GF-D8 (cell line): Measurements from ENCODE around the gene P4HA1.
"Not testable (repeated sequence)": the region's sequence is repeated elsewhere in the genome, so short reads cannot be mapped to it uniquely, and the experiment has no call there.

Experiments
- DNase-seq: peaks from one replicate; lab custom pipeline; 2025; lab: John Stamatoyannopoulos, UW

P4HA1 gene

DNA sequence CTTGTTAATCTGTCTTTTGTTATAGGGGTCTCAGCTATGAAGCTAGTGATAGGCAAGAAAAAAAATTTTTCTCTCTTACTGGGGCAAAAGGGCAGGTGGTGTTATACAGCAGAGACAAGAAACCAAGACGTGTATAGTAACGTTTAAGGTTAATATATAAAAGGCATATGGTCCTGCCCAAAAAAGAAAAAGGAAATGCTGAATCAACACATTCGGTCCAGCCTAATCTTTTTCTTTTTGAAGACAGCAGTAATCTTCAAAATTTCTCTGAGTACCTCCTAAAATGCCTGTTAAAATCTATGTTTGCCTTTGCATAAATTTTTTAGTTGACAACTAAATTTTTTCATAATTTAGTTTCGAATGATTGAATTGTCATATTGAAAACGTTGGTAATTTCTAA lies 54.5 kb downstream of the P4HA1 start:
- no peak for DNase-seq

DNA sequence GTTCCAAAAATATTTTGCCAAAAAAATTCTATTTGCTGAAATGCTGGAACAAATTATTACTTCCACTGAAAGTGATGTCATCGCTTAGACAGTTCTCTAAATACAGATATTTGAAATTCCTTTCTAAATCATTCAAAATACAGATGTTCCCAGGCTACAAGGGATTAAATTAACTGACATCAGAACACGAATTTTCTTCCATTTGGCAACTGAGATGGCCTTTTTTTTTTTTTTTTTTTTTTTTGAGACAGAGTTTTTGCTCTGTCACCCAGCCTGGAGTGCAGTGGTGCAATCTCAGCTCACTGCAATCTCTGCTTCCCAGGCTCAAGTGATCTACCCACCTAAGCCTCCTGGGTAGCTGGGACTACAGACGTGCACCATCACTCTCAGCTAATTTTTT lies 57.0 kb downstream of the P4HA1 start:
- no peak for DNase-seq

DNA sequence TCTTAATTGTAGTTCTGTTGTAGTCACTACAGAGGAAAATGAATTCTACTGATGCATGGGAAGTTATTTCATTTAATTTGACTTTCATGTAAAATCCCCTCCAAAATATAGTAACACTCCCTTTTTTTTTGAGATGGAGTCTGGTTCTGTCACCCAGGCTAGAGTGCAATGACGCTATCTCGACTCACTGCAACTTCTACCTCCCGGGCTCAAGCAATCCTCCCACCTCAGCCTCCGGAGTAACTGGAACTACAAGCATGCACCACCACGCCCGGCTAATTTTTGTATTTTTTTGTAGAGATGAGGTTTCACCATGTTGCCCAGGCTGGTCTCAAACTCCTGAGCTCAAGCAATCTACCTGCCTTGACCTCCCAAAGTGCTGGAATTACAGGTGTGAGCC lies 60.4 kb downstream of the P4HA1 start:
- not testable (repeated sequence) for DNase-seq

DNA sequence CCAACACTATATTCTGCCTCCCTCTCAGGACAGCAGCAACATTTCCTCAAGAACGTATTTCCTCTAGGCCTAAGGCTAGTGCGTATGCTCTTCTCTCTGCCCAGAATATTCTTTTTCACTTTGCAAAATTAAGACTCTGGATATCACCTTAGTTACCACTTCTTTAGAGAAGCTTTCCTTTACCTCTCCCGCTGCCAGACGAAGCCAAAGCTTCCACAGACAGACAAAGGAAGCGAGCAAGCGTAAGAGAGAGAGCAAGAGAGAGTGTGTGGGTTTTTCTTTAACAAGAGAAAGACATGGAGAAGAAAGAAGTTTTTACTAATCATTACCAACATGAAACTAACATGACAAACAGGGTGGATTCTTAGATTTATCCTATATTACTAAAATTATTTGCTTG lies 64.1 kb downstream of the P4HA1 start:
- no peak for DNase-seq

DNA sequence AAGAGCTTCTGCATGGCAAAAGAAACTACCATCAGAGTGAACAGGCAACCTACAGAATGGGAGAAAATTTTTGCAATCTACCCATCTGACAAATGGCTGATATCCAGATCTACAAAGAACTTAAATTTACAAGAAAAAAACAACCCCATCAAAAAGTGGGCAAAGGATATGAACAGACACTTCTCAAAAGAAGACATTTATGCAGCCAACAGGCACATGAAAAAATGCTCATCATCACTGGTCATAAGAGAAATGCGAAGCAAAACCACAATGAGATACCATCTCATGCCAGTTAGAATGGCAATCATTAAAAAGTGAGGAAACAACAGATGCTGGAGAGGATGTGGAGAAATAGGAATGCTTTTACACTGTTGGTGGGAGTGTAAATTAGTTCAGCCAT lies 70.0 kb downstream of the P4HA1 start:
- DNase-seq, result not testable (repeated sequence)

DNA sequence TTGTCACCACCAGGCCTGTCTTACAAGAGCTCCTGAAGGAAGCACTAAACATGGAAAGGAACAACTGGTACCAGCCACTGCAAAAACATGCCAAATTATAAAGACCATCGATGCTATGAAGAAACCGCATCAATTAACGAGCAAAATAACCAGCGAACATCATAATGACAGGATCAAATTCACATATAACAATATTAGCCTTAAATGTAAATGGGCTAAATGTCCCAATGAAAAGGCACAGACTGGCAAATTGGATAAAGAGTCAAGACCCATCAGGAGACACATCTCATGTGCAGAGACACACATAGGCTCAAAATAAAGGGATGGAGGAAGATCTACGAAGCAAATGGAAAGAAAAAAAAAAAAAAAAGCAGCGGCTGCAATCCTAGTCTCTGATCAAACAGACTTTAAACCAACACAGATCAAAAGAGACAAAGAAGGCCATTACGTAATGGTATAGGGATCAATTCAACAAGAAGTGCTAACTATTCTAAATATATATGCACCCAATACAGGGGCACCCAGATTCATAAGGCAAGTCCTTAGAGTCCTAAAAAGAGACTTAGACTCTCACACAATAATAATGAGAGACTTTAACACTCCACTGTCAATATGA lies 73.1 kb downstream of the P4HA1 start:
- DNase-seq, result not testable (repeated sequence)

DNA sequence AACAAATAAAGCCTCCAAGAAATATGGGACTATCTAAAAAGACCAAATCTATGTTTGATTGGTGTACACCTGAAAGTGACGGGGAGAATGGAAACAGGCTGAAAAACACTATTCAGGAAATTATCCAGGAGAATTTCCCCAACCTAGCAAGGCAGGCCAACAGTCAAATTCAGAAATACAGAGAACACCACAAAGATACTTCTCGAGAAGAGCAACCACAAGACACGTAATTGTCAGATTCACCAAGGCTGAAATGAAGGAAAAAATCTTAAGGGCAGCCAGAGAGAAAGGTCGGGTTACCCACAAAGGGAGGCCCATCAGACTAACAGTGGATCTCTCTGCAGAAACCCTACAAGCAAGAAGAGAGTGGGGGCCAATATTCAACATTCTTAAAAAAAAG lies 73.7 kb downstream of the P4HA1 start:
- DNase-seq, result not testable (repeated sequence)

DNA sequence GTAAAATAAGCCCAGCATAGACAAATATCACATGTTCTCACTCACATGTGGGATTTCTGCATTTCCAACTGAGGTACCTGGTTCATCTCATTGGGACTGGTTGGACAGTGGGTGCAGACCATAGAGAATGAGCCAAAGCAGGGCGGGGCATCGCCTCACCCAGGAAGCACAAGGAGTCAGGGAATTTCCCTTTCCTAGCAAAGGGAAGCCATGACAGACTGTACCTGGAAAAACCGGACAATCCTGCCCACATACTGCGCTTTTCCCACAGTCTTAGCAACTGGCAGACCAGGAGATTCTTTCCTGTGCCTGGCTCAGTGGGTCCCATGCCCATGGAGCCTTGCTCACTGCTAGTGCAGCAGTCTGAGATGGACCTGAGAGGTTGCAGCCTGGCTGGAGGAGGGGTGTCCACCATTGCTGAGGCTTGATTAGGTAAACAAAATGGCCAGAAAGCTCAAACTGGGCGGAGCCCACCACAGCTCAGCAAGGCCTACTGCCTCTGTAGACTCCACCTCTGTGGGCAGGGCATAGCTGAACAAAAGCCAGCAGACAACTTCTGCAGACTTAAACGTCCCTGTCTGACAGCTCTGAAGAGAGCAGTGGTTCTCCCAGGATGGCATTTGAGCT lies 75.0 kb downstream of the P4HA1 start:
- not testable (repeated sequence) for DNase-seq

DNA sequence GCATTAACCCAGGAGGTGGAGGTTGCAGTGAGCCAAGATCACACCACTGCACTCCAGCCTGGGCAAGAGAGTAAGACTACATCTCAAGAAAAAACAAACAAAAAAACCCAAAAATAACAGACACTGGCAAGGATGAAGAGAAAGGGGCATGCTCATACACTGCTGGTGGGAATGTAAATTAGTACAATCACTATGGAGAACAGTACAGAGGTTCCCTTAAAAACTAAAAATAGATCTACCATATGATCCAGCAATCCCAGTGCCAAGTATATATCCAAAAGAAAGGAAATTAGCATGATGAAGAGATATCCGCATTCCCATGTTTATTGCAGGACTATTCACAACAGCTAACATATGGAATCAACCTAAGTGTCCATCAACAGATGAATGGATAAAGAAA lies 75.6 kb downstream of the P4HA1 start:
- DNase-seq, result no peak

DNA sequence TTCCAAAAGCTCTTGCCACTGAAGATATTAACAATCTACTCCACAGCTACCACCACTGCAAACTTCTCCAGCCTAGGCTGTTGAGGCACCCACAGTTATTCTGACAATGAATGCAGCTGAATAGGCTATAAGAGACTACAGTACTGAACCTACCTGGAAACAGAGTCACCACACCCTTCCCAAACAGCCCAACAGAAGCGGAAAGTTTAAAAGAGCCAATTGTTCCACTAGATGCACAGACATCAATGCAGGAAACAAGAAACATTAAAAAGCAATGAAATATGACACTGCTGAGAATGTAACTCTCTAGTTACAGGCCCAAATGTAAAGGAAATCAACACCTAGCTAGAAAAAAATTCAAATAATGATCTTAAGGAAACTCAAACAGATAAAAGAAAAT lies 77.6 kb downstream of the P4HA1 start:
- no peak for DNase-seq

DNA sequence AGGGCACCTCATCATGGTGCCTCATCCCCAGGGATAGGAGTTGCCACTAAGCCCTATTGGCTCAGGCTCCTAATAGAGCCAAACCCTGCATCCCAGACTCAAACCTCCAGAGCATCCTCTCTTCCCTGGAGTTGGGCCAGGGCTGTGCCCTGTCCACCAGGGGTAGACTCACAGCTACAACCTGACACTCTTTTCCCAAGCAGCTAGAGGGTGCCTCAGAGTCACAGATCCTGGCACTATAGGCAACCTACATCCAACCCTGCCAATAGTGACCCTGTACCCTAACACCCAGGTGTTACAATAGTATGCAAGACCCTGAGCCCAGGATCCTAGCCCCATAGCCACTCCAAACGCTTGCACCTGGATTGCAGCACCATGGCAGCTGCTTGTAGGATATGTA lies 78.0 kb downstream of the P4HA1 start:
- DNase-seq, result no peak

DNA sequence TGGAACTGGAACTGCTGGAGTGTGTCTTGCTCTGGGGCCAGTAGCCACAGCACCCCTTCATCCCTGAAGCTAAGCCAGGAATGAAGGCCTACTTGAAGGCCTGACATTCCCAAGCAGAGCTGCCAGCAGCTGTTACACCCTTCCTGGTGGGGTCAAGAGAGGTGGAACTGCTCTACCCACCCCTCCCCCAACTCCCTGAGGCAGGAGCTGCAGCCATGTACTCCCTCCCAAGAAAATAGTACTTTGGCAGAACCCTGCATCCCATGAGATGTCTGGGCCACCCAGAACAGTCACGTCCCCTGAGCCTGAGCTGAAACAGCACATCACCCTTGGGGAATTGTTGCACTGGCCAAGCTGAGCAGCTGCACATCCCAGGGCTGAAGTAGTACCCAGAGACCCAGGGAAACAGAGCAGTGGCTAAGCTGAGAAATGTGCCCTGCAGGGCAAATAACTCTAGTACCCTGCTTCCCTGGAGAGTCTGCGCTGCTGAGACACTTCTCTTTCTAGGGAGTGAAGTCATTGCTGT lies 78.6 kb downstream of the P4HA1 start:
- no peak for DNase-seq

DNA sequence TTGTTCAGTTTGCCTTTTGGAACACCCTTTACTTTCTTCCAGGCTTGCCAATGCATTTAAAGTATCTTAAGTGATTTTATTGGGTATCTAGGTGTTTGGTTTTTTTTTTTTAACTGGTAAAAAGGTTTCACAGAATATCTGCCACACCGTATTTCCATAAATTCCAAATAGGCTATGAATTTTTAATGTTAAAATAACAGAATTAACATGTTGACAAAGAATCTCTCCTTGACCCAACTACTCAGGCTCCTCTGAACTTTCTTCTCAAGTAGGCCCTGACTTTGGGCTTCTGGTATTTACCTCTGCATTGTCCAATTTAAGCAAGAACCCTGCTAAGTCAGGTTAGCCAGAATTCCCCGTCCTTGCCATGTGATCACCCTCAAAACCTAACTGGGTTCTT lies 80.9 kb downstream of the P4HA1 start:
- DNase-seq, result no peak

DNA sequence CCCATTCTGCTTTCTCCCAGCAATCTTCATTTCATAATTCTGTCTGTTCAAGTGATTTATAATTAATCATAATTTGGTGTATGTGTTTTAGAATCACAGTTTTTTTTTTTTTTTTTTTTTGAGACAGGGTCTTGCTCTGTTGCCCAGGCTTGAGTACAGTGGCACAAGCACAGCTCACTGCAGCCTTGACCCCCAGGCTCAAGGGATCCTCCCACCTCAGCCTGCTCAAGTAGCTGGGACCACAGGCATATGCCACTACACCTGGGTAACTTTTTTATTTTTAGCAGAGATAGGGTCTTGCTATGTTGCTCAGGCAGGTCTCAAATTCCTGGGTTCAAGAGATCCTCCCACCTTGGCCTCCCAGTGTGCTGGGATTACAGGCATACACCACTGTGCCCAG lies 92.8 kb downstream of the P4HA1 start:
- no peak for DNase-seq

DNA sequence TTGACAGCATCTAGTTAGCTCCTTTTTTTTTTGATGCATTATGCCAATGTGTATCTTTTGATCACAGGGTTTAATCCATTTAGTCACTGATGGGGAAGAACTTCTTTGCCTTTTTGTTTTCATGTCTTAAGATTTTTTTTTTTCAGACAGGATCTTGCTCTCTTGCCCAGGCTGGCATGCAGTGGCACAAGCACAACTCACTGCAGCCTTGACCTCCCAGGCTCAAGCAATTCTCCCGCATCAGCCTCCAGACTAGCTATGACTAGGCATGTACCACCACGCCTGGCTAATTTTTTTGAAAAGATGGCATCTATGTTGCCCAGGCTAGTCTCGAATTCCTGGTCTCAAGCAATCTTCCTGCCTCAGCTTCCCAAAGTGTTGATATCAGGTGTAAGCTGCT lies 95.7 kb downstream of the P4HA1 start:
- no peak for DNase-seq

DNA sequence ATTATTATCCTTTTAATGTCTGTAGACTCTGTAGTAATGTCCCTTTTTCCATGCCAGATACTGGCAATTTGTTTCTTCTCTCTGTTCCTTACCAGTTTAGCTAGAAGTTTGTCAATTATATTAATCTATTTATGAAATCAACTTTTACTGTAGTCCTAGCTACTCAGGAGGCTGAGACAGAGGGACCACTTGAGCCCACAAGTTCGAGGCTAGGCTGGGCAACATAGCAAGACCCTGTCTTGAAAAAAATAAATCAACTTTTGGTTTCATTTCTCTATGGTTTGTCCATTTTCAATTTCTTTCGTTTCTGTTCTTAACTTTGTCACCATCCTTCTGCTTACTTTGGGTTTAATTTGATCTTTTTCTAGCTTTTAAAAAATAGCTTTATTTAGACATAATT lies 99.6 kb downstream of the P4HA1 start:
- DNase-seq, result no peak

DNA sequence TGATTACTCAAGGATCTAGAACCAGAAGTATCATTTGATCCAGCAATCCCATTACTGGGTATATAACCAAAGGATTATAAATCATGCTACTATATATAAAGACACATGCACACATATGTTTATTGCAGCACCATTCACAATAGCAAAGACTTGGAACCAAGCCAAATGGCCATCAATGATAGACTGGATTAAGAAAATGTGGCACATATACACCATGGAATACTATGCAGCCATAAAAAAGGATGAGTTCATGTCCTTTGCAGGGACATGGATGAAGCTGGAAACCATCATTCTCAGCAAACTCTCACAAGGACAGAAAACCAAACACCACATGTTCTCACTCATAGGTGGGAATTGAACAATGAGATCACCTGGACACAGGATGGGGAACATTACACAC lies 101.2 kb downstream of the P4HA1 start:
- DNase-seq, result not testable (repeated sequence)

DNA sequence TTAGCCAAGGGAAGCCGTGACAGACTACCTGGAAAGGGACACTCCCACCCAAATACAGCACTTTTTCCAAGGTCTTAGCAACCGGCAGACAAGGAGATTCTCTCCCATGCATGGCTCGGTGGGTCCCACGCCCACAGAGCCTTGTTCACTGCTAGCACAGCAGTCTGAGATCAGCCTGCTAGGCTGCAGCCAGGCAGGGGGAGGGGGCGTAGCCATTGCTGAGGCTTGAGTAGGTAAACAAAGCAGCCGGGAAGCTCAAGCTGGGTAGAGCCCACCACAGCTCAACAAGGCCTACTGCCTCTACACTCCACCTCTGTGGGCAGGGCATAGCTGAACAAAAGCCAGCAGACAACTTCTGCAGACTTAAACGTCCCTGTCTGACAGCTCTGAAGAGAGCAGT lies 106.9 kb downstream of the P4HA1 start:
- DNase-seq, result not testable (repeated sequence)

DNA sequence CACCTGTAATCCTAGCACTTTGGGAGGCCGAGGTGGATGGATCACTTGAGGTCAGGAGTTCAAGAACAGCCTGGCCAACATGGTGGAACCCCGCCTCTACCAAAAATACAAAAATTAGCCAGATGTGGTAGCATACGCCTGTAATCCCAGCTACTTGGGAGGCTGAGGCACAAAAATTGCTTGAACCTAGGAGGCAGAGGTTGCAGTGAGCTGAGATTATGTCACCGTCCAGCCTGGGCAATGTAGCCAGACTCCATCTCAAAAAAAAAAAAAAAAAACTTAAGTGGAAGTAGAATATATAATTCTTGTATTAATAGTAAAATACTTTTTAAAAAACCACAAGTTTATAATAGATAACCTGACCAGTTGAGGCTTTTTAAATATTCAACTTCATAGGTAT lies 112.0 kb downstream of the P4HA1 start:
- DNase-seq, result not testable (repeated sequence)

DNA sequence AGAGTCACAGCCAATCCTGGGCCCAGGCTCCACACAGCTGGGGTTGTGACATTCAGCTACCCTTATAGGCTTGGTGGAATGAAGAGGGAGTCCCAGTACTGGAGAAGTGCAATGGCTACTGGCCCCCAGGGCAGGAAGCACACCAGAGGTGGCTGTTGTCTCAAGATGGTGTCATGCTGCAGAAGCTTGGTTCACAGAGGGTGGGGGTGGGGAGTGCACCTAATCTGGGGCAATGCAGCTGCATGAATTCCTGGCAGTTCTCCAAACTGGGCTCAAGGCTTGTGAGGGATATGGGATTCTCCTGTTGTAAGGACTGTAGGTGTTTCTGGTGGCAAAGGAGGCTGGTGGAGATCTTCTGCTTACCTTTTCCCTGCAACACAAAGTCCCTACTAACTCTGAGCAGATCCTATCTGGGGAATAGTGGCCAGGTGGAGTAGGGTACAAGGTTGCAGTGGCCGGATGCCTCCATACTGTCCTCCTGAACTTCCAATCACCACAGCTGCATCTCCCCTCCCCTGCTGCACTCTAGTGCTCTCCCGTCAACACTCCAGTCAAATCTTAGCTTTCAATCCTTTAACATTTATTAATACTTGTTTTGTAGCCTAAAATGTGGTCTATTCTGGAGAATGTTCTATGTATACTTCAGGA lies 114.7 kb downstream of the P4HA1 start:
- DNase-seq, result no peak

DNA sequence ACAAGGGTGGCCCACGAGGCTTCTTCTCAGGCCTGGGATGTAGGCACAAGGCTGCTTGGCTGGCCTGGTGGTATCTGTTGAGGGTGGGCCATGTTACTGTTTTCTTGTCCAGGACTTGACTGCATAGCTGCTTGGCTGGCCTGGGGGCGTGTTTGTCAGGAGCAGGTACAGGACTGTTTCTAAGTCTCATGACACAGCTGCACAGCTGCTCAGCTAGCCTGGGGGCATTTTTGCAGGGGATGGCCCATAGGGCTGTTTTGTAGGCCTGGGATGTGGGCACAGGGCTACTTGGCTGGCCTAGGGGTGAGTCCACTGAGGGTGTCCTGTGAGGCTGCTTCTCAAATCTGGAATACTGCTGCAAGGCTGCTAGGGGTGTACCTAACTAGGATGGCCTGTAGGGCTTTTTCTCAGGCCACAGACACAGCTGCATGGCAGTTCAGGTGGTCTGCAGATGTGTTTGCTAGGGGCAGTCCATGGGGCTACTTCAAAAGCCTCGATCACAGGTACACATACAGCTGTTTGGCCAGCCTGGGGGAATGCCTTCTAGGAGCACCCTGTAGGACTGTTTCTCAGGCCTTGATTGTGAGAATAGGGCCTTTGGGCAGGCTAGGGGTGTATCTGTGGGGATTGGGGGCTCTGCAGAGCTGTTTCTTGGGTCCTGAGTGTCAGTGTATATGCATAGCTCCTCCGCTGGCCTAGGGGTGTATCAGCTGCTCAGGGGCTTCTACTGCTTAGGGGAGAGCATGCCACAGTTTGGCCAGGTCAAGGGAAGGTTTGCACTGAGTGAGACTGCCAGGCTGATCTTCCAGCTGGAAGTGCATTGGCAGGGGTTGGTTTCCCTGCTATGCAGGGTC lies 115.4 kb downstream of the P4HA1 start:
- no peak for DNase-seq

DNA sequence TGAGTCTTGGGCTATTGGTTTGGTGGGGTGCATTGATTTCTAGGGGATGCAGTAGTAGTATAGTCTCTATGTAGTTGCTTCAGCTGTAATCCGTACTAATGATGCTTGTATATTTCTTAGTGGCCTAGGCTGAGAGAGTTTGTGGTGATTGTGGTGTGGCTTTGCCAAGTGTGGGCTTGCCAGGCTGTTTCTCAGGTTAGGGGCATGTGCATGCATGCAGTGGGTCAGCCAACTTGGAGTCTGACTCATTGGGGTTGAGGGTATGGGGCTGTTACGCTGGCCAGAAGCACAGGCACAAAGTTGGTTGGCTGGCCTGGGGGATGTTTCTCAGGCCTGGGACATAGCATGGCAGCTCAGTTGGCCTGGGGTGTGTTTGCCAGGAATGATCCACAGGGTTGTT lies 116.3 kb downstream of the P4HA1 start:
- no peak for DNase-seq

DNA sequence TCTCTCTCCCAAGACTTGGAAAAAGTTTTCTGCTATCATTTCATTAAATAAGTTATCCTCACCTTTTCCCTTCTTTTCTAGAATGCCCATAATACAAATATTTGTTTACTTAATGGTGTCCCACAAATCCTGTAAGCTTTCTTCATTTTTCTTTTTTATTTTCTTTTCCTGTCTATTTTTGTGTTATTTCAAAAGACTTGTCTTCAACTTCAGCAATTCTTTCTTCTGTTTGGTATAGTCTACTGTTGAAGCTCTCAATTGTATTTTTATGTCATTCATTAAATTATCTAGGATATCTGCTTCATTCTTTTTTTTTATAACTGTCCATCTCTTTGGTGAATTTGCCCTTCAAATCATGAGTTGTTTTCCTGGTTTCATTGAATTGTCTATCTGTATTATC lies 117.0 kb downstream of the P4HA1 start:
- no peak for DNase-seq
